Stimulated activated CD4-positive, alpha-beta T cell treated with anti-CD3 and anti-CD28 coated beads, Interleukin-4, amount 100 ng/mL, for 1 hour (primary cell): ENCODE results near the gene POR.

Source experiments
- DNase-seq: peaks from one replicate; pipeline ENCODE4 v3.0.0-alpha.2; 2020

POR gene

DNA sequence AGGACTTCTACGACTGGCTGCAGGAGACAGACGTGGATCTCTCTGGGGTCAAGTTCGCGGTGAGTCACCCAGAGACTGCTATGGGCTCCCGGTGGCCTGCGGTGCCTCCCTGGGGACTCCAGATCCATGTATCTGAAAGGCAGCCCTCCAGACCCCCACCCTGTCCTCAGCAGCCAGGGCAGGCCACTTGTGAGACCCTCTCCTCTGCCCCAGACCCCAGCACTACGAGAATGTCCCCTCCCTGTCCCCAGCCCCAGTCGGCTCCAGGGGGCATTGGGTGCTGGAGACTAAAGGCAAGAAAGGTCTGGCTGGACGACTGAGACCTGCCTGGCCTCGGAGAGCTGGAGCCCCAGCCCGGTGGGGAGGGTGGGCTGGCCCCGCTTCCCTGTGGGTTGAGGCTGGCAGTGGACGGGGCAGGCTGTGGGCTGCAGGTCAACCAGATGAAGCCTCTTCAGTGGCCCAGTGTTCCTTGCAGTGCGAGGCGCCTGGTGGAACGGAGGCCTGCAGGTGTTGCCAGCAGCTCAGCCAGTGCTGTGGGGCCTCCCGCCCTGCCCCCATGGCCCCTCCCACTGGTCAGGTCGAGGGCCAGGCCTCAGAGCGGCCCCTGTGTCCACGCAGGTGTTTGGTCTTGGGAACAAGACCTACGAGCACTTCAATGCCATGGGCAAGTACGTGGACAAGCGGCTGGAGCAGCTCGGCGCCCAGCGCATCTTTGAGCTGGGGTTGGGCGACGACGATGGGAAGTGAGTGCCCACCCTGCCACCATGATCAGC, 65.7 kb downstream of the POR start:
- no peak for DNase-seq

DNA sequence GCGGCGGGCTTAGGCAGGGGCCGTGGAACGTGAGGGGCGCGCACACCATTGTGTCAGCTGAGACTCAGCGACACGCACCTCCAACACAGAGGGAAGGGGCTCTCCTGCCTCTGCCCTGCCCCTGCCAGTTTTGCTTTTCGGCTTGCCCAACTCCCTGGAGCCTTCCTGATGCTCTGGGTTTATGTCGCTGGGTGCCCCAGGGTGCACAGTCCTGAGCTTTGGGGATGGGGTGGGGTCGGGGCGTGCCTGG, 66.2 kb downstream of the POR start:
- DNase-seq: no peak

DNA sequence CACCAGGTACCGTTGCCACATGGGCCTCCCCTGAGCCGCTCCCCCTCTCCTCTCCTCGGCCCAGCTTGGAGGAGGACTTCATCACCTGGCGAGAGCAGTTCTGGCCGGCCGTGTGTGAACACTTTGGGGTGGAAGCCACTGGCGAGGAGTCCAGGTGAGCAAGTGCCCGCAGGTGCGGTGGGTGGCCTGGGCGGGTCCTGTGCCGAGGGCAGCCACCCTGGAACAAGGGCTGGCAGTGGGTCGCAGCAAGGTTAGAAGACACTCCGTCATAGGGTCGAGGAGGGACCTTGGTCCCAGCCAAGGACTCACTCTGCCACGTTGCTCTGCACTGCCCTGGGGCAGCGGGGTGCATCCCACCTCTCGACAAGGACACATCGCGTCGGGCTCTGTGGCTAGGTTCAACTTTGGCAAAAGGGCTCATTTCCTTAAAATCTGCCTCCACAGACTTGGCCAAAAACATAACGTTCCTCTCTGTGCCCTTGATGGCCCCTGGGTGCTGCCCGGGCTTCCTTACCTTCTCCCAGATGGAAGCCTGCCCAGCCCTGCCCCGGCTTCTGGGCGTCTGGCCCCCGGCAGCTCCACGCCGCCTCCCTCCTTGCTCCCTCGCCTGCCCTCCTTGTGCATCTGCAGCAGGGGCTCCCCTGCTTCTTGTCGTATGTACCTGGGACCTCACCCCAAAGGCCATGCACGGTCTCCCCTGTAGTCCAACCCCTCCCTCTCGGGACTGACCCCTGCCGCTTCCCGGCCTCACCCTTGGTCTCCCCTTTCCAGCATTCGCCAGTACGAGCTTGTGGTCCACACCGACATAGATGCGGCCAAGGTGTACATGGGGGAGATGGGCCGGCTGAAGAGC, 66.7 kb downstream of the POR start:
- DNase-seq: no peak

DNA sequence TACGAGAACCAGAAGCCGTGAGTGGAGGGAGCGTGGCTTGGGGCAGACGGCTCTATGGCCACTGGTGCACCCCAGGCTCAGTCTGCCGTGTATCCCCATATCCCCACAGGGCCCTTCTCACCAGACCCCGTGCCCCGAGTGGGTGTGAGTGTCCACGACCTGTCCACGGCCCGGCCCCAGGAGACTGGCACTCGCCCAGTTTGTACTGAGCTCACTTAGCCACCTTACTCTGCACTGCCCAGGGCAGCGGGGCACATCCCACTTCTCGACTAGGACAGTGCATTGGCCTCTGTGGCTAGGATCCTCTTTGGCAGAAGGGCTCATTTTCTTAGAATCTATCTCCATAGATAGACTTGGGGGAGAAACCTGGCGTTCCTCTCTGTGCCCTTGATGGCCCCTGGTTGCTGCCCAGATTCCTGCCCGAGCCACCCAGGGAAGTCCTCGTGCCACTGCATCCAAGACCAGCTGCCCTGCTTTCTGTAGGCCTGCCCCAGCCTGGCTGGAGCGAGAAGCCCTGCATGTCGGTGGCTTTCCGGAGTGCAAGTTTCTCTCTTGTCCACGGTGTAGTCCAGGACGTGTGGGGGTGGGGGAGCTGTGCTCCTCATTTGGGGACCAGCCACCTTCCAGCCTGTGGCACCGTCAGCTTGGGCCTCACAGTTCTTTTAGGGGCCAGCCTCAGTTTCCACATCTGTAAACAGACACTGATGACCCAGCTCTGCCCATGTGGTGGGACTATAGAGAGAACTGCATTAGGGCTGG, 67.5 kb downstream of the POR start:
- DNase-seq: no peak

DNA sequence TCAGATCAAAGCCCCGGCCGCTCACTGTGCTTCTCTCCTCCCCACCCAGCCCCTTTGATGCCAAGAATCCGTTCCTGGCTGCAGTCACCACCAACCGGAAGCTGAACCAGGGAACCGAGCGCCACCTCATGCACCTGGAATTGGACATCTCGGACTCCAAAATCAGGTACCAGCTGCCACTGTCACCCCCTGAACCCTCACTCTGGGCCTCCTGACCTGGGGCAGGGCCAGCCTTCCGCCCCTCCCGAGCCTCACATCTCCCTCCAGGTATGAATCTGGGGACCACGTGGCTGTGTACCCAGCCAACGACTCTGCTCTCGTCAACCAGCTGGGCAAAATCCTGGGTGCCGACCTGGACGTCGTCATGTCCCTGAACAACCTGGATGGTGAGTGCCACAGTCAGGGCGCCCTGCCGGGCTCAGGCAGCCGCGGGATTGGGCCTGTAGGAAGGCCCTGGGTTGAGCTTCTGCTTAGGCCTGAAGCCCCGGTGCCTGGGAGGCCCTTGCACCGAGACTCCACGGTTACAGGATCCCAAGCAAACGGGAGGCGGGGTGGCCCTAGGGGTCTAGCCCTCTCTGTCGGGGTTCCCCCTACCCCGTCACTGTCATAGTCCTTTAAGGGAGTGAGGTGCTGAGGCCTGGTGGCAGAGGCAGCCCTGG, 68.6 kb downstream of the POR start:
- DNase-seq: no peak

DNA sequence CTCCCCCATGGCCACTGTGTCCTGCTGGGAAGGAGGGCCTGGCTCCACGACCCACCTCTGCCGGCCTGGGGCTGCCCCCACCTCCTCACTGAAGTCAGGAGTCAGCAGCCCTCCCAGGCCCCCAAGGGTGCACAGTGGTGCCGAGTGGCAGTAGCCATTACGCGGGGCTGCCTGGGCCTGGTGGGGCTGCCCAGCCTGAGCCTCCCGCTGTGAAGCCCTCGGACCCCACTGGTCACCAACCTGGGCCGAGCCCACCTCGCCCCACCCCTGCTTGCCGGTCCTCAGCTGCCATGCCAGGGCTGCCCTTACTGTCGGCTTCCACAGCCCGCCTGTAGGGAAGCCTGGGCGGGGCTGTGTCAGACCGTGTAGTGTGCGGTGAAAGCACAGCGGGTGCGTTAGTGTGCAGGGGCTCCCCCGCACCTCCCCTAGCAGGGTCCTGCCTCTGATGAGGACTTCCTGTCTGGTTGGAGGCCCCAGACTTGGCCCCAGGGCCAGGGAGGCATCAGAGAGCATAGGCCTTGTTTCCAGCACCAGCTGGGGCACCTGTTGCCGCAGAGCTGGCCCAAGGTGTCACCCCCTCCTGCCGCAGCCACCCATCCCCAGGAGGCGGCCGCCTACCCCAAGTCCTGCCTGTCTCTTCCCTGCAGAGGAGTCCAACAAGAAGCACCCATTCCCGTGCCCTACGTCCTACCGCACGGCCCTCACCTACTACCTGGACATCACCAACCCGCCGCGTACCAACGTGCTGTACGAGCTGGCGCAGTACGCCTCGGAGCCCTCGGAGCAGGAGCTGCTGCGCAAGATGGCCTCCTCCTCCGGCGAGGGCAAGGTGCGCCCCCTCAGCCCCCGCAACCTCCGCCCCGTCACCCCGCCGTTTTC, 69.4 kb downstream of the POR start:
- no peak for DNase-seq

DNA sequence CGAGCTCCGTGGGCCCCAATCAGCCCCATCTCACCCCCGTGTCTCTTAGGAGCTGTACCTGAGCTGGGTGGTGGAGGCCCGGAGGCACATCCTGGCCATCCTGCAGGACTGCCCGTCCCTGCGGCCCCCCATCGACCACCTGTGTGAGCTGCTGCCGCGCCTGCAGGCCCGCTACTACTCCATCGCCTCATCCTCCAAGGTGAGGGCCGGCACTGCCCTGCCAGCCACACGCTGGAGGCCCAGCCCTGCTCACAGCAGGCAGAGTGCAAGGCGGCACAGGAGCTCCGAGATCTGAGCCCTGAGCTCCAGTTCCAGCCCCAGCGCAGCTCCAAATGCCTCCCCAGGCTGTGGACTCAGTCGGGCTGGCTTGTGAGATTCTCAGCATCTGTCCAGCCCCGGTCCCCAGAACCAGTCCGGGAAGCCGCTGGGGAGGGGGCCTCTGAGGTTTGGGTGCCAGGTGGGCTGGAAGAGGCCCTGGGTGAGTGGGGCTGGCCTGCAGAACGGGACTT, 70.1 kb downstream of the POR start:
- no peak for DNase-seq

DNA sequence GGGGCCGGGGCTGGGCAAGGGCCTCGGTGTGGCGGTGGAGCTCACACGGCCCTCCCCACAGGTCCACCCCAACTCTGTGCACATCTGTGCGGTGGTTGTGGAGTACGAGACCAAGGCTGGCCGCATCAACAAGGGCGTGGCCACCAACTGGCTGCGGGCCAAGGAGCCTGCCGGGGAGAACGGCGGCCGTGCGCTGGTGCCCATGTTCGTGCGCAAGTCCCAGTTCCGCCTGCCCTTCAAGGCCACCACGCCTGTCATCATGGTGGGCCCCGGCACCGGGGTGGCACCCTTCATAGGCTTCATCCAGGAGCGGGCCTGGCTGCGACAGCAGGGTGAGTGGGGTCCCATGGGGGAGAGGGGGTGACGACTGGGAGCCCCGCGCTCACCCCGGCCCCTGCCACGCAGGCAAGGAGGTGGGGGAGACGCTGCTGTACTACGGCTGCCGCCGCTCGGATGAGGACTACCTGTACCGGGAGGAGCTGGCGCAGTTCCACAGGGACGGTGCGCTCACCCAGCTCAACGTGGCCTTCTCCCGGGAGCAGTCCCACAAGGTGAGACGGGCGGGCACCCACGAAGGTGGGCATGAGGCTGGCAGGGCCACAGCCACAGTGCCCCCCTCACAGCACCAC, 70.7 kb downstream of the POR start:
- no peak for DNase-seq

DNA sequence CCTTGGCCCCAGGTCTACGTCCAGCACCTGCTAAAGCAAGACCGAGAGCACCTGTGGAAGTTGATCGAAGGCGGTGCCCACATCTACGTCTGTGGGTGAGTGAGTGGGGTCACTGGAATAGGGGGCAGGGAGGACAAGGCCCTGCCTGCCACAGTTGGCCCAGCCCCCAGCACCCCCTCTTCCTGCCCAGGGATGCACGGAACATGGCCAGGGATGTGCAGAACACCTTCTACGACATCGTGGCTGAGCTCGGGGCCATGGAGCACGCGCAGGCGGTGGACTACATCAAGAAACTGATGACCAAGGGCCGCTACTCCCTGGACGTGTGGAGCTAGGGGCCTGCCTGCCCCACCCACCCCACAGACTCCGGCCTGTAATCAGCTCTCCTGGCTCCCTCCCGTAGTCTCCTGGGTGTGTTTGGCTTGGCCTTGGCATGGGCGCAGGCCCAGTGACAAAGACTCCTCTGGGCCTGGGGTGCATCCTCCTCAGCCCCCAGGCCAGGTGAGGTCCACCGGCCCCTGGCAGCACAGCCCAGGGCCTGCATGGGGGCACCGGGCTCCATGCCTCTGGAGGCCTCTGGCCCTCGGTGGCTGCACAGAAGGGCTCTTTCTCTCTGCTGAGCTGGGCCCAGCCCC, 71.3 kb downstream of the POR start:
- no peak for DNase-seq

DNA sequence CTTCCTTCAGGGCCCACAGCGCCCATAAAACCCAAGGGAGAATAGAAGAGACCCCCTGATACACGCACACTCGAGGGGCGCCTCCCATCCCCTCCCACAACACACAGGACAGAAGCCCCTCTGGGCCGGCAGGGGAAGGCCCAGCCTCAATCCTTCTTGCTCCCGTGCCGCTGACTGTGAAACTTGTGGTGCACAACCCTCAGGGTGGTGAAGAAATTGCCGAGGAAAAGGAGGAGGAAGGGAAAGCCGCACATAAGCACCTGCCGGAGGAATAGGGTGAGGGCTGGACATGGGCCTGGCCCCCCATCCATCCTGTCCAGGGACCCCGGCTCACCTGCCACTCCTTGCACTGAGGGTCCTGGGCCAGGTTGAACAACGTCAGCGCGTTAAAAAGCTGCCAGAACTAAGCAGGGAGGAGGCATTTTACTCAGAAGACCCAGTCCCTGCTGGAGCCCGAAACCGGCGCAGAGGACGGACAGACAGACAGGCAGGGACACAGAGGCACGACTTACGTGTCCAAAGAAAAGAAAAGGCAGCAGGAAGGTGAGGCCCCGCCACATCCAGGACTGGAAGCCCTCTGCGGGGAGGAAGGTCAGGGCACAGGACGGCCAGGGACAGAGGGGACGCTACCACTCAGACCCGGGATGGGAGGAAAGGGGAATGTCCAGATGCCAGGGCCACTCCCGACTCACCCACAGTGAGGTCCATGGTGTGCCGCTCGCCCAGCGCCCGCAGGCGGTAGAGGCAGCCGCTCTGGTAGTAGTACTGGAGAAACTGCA, 72.3 kb downstream of the POR start:
- DNase-seq: no peak

DNA sequence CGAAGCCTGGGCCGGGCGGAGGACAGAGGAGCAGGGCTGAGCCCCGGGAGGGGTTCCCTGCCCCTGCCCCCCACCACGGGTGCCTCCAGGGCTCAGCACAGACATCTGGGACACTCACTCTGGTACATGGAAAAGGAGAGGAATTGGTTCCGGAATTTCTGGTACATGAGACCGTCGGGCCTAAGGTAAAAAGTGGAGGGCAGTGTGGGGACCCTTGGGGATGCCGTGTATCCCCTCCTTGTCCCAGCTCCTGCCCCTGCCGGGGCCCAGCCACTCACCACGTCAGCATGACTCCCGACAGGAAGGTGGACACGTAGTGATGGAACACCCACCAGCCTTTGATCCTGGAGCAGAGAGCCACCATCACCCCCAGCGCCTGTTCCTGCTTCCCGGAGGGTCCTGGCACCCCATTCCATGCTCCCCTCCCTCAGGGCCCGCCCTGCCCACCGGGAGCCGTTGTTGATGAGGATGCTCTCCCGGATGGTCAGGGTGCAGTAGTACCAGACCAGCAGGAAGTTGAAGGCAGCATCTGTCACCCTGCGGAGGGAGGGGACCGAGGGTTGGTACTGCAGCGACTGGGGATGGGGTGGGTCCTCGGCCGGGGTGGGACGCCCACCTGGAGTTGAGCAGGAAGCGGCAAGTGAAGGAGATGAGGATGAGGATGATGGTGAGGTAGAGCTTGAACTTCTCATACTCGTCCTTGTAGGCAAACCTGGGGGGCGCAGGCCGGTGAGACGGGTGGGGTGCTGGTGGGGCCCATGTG, 73.0 kb downstream of the POR start:
- no peak for DNase-seq

DNA sequence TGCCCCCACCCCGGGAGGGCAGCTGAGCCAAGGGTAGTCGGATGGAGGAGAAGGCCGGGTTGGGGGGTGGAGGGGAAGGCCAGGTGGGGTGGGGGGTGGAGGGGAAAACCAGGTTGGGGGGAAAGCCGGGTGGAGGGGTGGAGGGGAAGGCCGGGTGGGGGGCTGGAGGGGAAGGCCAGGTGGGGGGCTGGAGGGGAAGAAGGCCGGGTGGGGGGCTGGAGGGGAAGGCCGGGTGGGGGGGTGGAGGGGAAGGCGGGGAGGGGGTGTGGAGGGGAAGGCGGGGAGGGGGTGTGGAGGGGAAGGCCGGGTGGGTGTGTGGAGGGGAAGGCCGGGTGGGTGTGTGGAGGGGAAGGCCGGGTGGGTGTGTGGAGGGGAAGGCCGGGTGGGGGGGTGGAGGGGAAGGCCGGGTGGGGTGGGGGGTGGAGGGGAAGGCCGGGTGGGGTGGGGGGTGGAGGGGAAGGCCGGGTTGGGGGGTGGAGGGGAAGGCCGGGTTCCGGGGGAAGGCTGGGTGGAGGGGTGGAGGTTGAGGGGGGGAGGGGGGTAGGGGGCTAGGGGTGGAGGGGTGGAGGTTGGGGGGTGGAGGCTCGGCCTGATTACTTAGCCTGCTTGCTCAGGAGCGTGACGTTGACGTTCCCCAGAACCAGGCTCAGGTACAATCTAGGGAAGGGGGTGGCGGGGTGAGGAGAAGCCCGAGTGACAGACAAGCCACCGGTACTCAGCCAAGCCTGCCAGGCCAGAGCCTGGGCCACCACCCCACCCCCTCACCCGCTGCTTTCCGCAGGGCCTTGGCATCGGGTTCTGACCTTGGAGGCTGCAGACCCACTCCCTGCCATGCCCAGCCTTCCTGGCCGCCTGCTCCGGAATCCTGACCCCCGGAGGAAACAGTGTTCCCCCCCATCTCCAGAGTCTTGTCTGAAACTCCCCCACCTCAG, 73.9 kb downstream of the POR start:
- DNase-seq: no peak

DNA sequence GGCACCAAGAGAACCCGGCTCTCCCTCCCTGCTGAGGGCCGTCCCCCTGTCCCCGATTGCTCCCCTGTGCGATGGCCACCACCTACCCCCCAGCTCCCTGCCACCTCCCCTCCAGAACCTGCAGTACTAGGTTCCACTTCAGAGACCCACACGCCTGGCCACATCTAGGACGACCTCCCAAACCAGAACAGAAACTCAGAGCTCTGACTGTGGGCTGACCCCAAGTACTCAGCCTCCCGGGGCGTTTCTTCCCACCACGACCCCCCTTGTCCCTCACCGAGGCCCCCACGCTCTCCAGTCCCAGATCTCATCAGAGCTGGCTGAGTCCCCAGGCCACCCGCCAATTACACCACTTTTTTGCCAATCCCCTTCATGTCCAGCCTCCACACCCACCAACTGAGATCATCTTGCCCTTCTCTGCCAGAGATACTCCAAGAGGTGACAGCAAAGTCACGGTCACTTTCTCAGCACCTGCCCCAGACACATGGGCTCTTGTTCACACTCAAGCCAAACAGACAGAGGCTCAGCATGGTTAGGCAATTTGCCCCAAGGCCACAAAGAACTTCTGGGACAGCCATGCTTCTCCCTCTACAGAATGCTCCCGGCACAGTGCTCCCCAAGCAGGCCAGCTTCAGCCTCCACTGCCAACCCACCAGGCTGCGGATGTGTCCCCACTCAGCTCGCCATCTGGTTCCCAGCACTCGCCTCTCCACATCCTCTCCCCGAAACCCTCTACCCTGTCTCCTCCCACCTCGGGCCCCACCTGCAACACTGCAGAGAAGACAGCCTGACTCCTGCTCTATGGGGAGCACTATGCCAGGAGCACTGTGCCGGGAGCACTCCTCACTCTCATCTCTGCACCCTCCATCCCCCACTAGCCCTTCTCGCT, 74.8 kb downstream of the POR start:
- no peak for DNase-seq

DNA sequence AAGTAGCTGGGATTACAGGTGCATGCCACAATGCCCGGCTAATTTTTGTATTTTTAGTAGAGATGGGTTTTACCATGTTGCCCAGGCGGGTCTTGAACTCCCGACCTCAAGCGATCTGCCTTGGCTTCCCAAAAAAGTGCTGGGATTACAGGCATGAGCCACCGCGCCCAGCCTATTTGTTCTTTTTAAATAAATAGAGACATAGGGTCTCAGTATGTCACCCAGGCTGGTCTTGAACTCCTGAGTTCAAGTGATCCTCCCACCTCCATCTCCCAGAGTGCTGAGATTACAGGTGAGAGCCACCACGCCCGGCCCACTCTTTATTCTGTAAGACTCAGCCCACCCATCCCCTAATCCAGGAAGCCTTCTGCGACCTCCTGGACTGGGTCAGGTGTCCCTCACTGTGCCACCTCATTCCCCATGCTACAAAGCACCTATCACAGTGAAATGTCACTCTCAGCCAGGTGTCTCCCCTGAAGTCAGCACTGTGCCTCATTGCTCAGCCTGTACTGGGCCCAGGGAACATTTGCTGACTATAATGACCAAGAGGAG, 76.7 kb downstream of the POR start:
- DNase-seq: no peak

DNA sequence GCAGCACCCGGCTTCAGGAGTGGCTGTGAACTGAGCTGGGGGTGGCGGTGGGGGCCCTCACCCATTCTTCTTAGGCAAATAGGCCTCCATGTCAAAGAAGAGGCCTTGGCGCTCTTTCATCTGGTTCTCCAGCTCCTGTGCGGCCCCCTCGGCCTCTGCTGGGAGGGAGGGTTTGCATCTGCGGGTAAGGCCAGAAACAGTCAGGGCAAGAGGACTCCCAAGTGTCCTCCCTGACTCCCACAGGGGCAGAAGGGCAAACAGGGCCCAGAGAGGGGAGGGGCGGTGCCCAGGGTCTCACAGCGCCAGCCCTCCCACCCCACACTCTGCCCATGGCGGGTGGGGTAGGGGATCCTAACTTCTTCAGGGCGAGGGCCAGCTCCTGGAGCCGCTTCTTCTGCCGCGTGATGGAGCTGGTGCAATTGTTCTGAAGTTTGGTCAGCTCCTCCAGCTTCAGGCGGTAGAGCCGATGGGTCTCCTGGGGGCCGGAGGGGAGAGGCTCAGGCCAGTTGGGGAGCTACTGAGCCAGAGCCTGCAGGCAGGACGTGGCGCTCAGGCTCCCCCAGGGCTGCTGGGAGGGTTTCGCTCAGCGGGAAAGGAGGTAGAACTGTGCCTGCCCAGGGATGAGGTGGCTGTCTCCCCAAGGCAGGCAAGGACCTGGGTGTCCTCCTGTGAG, 77.3 kb downstream of the POR start:
- DNase-seq: no peak

DNA sequence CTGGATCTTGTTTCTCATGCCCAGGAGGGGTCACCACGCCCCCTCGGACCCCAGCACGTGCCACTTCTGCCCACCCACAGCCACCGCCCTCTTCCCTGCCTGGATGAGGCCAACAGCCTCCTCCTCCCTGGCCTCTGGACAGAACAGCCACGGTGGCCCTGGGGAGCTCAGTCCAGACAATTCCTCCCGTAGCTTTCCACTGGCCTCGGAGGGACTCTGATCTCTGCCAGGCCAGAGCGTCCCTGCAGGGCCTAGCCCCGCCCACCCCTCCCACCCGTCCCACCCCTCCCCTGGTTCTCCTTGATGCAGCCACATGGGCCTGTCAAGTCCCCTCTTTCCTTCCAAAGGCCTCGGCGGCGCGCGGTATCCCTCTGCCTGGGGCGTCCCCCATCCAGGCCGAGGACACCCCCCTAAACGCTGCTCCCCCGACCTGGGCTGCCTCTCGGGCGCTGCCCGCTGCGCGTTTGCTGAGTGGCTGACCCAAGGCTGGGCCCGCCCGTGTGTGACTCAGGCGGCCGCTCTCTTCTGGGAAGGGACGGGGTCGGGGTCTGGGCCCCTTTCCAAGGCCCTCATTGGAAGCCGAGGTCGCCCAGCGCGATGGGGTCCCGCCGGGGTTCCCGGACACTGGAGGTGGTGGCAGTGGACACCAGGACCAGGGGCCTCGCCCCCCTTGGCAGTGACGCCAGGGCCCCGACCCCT, 78.9 kb downstream of the POR start:
- DNase-seq: no peak
